Spinal cord (tissue), 10 donors: Measurements from ENCODE around the gene TMEM63C. TPM values are rescaled to one million over a fixed set of nuclear protein-coding genes. Genes with fewer than 3 reads are reported as not detected.
A peak's percentile ranks its signal among the peaks of the same experiment; 100 is the strongest.

Source experiments
- DNase-seq, 6 donors: peaks; one replicate each; pipeline versions ENCODE4 v3.0.0 to v3.0.0-alpha.2; 2013 to 2015; ENCODE audit warnings: low spot score in 6 of 6, low read depth in 4 of 6
- H3K27ac ChIP-seq: one replicate; pipeline ENCODE4 v1.5.1; 2013; ENCODE audit warnings: low read depth, low read length, control low read depth
- H3K27me3 ChIP-seq: one replicate; pipeline ENCODE4 v1.6.1; 2013; ENCODE audit warnings: low read length; ENCODE audit not compliant: control insufficient read depth, insufficient read depth
- H3K36me3 ChIP-seq: one replicate; pipeline ENCODE4 v1.6.1; 2013; ENCODE audit warnings: low read length; ENCODE audit not compliant: control insufficient read depth, insufficient read depth
- H3K4me1 ChIP-seq: one replicate; pipeline ENCODE4 v1.6.1; 2013; ENCODE audit warnings: low read length; ENCODE audit not compliant: control insufficient read depth, insufficient read depth
- H3K4me3 ChIP-seq: one replicate; pipeline ENCODE4 v1.5.1; 2013; ENCODE audit warnings: low read depth, low read length, control low read depth
- H3K9me3 ChIP-seq: one replicate; pipeline ENCODE4 v1.6.1; 2013; ENCODE audit warnings: low read length; ENCODE audit not compliant: control insufficient read depth, insufficient read depth
- WGBS: methylation state at CpG from one replicate; pipeline ENCODE4 v1.1.5; 2013; ENCODE audit warnings: missing lambda C conversion rate; ENCODE audit not compliant: insufficient coverage; 5-methylcytosine and 5-hydroxymethylcytosine counted together
- polyA plus RNA-seq, 2 donors: library from polyadenylated mRNA; unstranded; fragments of 120-200 nt; gene quantifications; one replicate each; pipeline ENCODE4 v1.2.1, GENCODE V29; 2013; ENCODE audit not compliant: insufficient read length in 2 of 2
- total RNA-seq, 2 donors: library from RNA; depleted of rRNA in 1 of 2; stranded (reverse); fragments of 120-200 nt in 1 of 2; fragments of >200 nt in 1 of 2; gene quantifications; one replicate each; pipeline versions ENCODE4 v1.2.3 to v1.2.4, GENCODE V29; 2013 to 2014
- donor health status: healthy.

The TMEM63C gene
- total and polyA plus RNA-seq, 4 donors: 4.5 to 24.6 (median 17.2) TPM

- Histone ChIP-seq H3K27ac (no peak overlapping the region), H3K9me3 (no peaks in the 10 kb centered on the region), H3K36me3 (peaks cover 11% of the 10 kb centered on the region), H3K4me1 (peaks cover 19% of the 10 kb centered on the region), H3K4me3 (no peak overlapping the region), H3K27me3 (no peaks in the 10 kb centered on the region)
- no CpG with 5 or more reads among the region's 1 CpG for WGBS
- DNase-seq: no peak
Observed at GRCh38 chr14:77190977-77191376, 9.4 kb downstream of the TMEM63C start.

- Histone ChIP-seq H3K4me3 (no peak overlapping the region), H3K9me3 (no peaks in the 10 kb centered on the region), H3K36me3 (peaks cover 25% of the 10 kb centered on the region), H3K27ac (no peak overlapping the region), H3K27me3 (no peaks in the 10 kb centered on the region), H3K4me1 (peaks cover 9% of the 10 kb centered on the region)
- no peak for DNase-seq
- WGBS: 93% methylated on average over 3 of the region's 8 CpGs
Observed at GRCh38 chr14:77194706-77195105, 13.1 kb downstream of the TMEM63C start.

GRCh38 chr14:77195766-77196165 is 14.2 kb downstream of the TMEM63C start:
- Histone ChIP-seq H3K36me3 (peaks cover 35% of the 10 kb centered on the region), H3K4me3 (no peak overlapping the region), H3K27me3 (no peaks in the 10 kb centered on the region), H3K27ac (no peak overlapping the region), H3K9me3 (no peaks in the 10 kb centered on the region), H3K4me1 (peaks cover 9% of the 10 kb centered on the region)
- DNase-seq: no peak
- WGBS: 80% methylated on average over 8 of the region's 9 CpGs

- peaks cover 13% of the 10 kb centered on the region for H3K4me1 ChIP-seq
- WGBS: 86% methylated on average over 4 of the region's 4 CpGs
- DNase-seq: no peak
- no peaks in the 10 kb centered on the region for H3K9me3 ChIP-seq
- H3K27ac ChIP-seq: no peak overlapping the region
- no peak overlapping the region for H3K4me3 ChIP-seq
- peaks cover 37% of the 10 kb centered on the region for H3K36me3 ChIP-seq
- H3K27me3 ChIP-seq: no peaks in the 10 kb centered on the region
Observed at GRCh38 chr14:77197988-77198387, 16.4 kb downstream of the TMEM63C start.

GRCh38 chr14:77198561-77198960 is 17.0 kb downstream of the TMEM63C start:
- peaks cover 38% of the 10 kb centered on the region for H3K36me3 ChIP-seq
- DNase-seq: peak in 1 of 6 donors; percentile 57
- no peaks in the 10 kb centered on the region for H3K9me3 ChIP-seq
- 63% methylated on average over 6 of the region's 6 CpGs for WGBS
- H3K27ac ChIP-seq: no peak overlapping the region
- peaks cover 17% of the 10 kb centered on the region for H3K4me1 ChIP-seq
- no peaks in the 10 kb centered on the region for H3K27me3 ChIP-seq
- no peak overlapping the region for H3K4me3 ChIP-seq

- no peaks in the 10 kb centered on the region for H3K9me3 ChIP-seq
- 76% methylated on average over 9 of the region's 12 CpGs for WGBS
- DNase-seq: no peak
- H3K27me3 ChIP-seq: no peaks in the 10 kb centered on the region
- H3K36me3 ChIP-seq: peaks cover 41% of the 10 kb centered on the region
- no peak overlapping the region for H3K4me3 ChIP-seq
- peaks cover 28% of the 10 kb centered on the region for H3K4me1 ChIP-seq
- H3K27ac ChIP-seq: no peak overlapping the region
Observed at GRCh38 chr14:77199590-77199989, 18.0 kb downstream of the TMEM63C start.

- H3K27me3 ChIP-seq: no peaks in the 10 kb centered on the region
- WGBS: 52% methylated on average over 6 of the region's 7 CpGs
Observed at GRCh38 chr14:77200406-77200985, 18.9 kb downstream of the TMEM63C start.

GRCh38 chr14:77201696-77202095 is 20.1 kb downstream of the TMEM63C start:
- Histone ChIP-seq H3K36me3 (peaks cover 34% of the 10 kb centered on the region), H3K4me3 (no peak overlapping the region), H3K27ac (no peak overlapping the region), H3K9me3 (no peaks in the 10 kb centered on the region), H3K4me1 (peaks cover 35% of the 10 kb centered on the region), H3K27me3 (no peaks in the 10 kb centered on the region)
- WGBS: 75% methylated on average over 1 of the region's 4 CpGs
- no peak for DNase-seq

More at GRCh38 chr14:77200406-77200985, 18.9 kb downstream of the TMEM63C start:
- no peaks in the 10 kb centered on the region for H3K9me3 ChIP-seq
- no peak for DNase-seq
- peaks cover 31% of the 10 kb centered on the region for H3K4me1 ChIP-seq
- no peak overlapping the region for H3K4me3 ChIP-seq
- no peak overlapping the region for H3K27ac ChIP-seq
- peaks cover 41% of the 10 kb centered on the region for H3K36me3 ChIP-seq

GRCh38 chr14:77203611-77204458 is 22.2 kb downstream of the TMEM63C start:
- Histone ChIP-seq H3K4me1 (peaks cover 56% of the 10 kb centered on the region), H3K36me3 (peaks cover 29% of the 10 kb centered on the region), H3K9me3 (no peaks in the 10 kb centered on the region), H3K27ac (peak overlapping the region; percentile 62), H3K4me3 (no peak overlapping the region), H3K27me3 (no peaks in the 10 kb centered on the region)
- peak in 5 of 6 donors; percentile 52 to 90 (median 62) for DNase-seq
- 10% methylated on average over 2 of the region's 5 CpGs for WGBS

- 27% methylated on average over 2 of the region's 6 CpGs for WGBS
- peaks cover 27% of the 10 kb centered on the region for H3K36me3 ChIP-seq
- H3K27me3 ChIP-seq: no peaks in the 10 kb centered on the region
- H3K4me3 ChIP-seq: no peak overlapping the region
- peak in 1 of 6 donors; percentile 78 for DNase-seq
- peak overlapping the region; percentile 62 for H3K27ac ChIP-seq
- H3K4me1 ChIP-seq: peaks cover 57% of the 10 kb centered on the region
- no peaks in the 10 kb centered on the region for H3K9me3 ChIP-seq
Observed at GRCh38 chr14:77204459-77204771, 22.8 kb downstream of the TMEM63C start.
